HG03439 (cell line): ENCODE data around the gene CARD10.
"Not testable (repeated sequence)": the region's sequence is repeated elsewhere in the genome, so short reads cannot be mapped to it uniquely, and the experiment has no call there.

Experiments
- ATAC-seq: cut with Tn5 transposase; IDR thresholded peaks from one replicate; pipeline ENCODE4 v1.9.1; 2021; ENCODE audit warnings: mild to moderate bottlenecking, moderate library complexity; ENCODE audit not compliant: unreplicated experiment

Gene CARD10

GRCh38 chr22:37471727-37472417 lies 47.3 kb downstream of the CARD10 start:
- no peak for ATAC-seq

- no peak for ATAC-seq
Observed at GRCh38 chr22:37470087-37470445, 49.1 kb downstream of the CARD10 start.

- ATAC-seq = no peak
Observed at GRCh38 chr22:37469416-37470086, 49.7 kb downstream of the CARD10 start.

GRCh38 chr22:37468201-37468695 lies 51.0 kb downstream of the CARD10 start:
- not testable (repeated sequence) for ATAC-seq

GRCh38 chr22:37467391-37467955 lies 51.7 kb downstream of the CARD10 start:
- ATAC-seq = no peak

- no peak for ATAC-seq
Observed at GRCh38 chr22:37464181-37464580, 55.0 kb downstream of the CARD10 start.

- no peak for ATAC-seq
Observed at GRCh38 chr22:37462983-37463382, 56.2 kb downstream of the CARD10 start.

GRCh38 chr22:37462436-37462835 lies 56.8 kb downstream of the CARD10 start:
- no peak for ATAC-seq

- ATAC-seq = no peak
Observed at GRCh38 chr22:37461961-37462360, 57.3 kb downstream of the CARD10 start.

- ATAC-seq = no peak
Observed at GRCh38 chr22:37460684-37461083, 58.5 kb downstream of the CARD10 start.

GRCh38 chr22:37459206-37459605 lies 60.0 kb downstream of the CARD10 start:
- ATAC-seq = no peak

GRCh38 chr22:37457093-37457893 lies 61.9 kb downstream of the CARD10 start:
- no peak for ATAC-seq

- ATAC-seq = no peak
Observed at GRCh38 chr22:37456346-37456745, 62.9 kb downstream of the CARD10 start.

- ATAC-seq = no peak
Observed at GRCh38 chr22:37455896-37456295, 63.3 kb downstream of the CARD10 start.

GRCh38 chr22:37454857-37455686 lies 64.1 kb downstream of the CARD10 start:
- no peak for ATAC-seq

- no peak for ATAC-seq
Observed at GRCh38 chr22:37453696-37454095, 65.5 kb downstream of the CARD10 start.

- ATAC-seq = no peak
Observed at GRCh38 chr22:37451218-37451617, 68.0 kb downstream of the CARD10 start.

GRCh38 chr22:37449331-37450001 lies 69.7 kb downstream of the CARD10 start:
- no peak for ATAC-seq

- ATAC-seq = no peak
Observed at GRCh38 chr22:37448516-37449127, 70.6 kb downstream of the CARD10 start.
